SK-N-SH (cell line): Measurements from ENCODE around the gene ARHGEF12. TPM values are rescaled to one million over a fixed set of nuclear protein-coding genes. Genes with fewer than 3 reads are reported as not detected.

Source experiments
- CTCF ChIA-PET: fragments of 300-600, 350-600 bp; formaldehyde crosslinking; extraction: SDS; loops from one replicate; lab custom pipeline; 2021; lab: Yijun Ruan, JAX
- POLR2A ChIA-PET: fragments of 350-600 bp; sonication (Branson Sonifier 250); formaldehyde crosslinking; extraction: SDS; loops from one replicate; lab custom pipeline; 2020; ENCODE audit warnings: antibody characterized with exemption, inconsistent platforms; lab: Yijun Ruan, JAX
- DNase-seq: peaks from one replicate; pipeline ENCODE4 v3.0.0; 2012
- H2AFZ ChIP-seq: fragments of 200-600 bp; sonication (generic); 2 replicates; pipeline ENCODE4 v1.8.1; 2016; ENCODE audit warnings: antibody characterized with exemption, mild to moderate bottlenecking, low read depth
- H3F3A ChIP-seq: fragments of 200-600 bp; sonication (generic); replicated peaks from 2 replicates; pipeline ENCODE3; 2016; ENCODE audit warnings: antibody characterized with exemption, mild to moderate bottlenecking; ENCODE audit not compliant: insufficient read depth
- H3K27ac ChIP-seq, 2 experiments: fragments of 200-500 bp in 1 of 2; fragments of 200-600 bp in 1 of 2; sonication (Bioruptor generic) in 1 of 2; sonication (generic), shearing (Covaris generic) in 1 of 2; 2 replicates each; pipeline versions ENCODE4 v1.5.1 to v1.6.1; 2014 to 2016; ENCODE audit warnings: low read depth in 2 of 2, inconsistent platforms in 1 of 2, low read length in 1 of 2, mild to moderate bottlenecking in 1 of 2, mixed read lengths in 1 of 2
- H3K27me3 ChIP-seq: fragments of 200-600 bp; sonication (generic), shearing (Covaris generic); 2 replicates; pipeline ENCODE4 v1.6.1; 2016; ENCODE audit warnings: mixed run types; ENCODE audit not compliant: insufficient read depth
- H3K36me3 ChIP-seq, 2 experiments: fragments of 200-500 bp in 1 of 2; fragments of 200-600 bp in 1 of 2; sonication (Bioruptor generic) in 1 of 2; sonication (generic) in 1 of 2; replicated peaks in 1 of 2; 2 replicates each; pipeline versions ENCODE3 to v1.5.1; 2014 to 2016; ENCODE audit warnings: low read length in 1 of 2, mild to moderate bottlenecking in 1 of 2; ENCODE audit not compliant: insufficient read depth in 2 of 2, control insufficient read depth in 1 of 2
- H3K4me1 ChIP-seq, 2 experiments: fragments of 200-500 bp in 1 of 2; fragments of 200-600 bp in 1 of 2; sonication (Bioruptor generic) in 1 of 2; sonication (generic), shearing (Covaris generic) in 1 of 2; 2 replicates each; pipeline versions ENCODE4 v1.5.1 to v1.6.1; 2014 to 2016; ENCODE audit warnings: low read depth in 1 of 2, low read length in 1 of 2, mixed run types in 1 of 2; ENCODE audit not compliant: insufficient read depth in 2 of 2, control insufficient read depth in 1 of 2
- H3K4me2 ChIP-seq: fragments of 200-600 bp; sonication (generic), shearing (Covaris generic); 2 replicates; pipeline ENCODE4 v1.6.1; 2017; ENCODE audit warnings: mixed run types
- H3K4me3 ChIP-seq, 2 experiments: fragments of 200-500 bp in 1 of 2; fragments of 200-600 bp in 1 of 2; sonication (Bioruptor generic) in 1 of 2; sonication (generic), shearing (Covaris generic) in 1 of 2; 2 replicates each; pipeline versions ENCODE4 v1.5.1 to v1.8.1; 2014 to 2016; ENCODE audit warnings: low read depth in 2 of 2, inconsistent platforms in 1 of 2, low read length in 1 of 2, mild to moderate bottlenecking in 1 of 2, mixed read lengths in 1 of 2, moderate library complexity in 1 of 2
- H3K79me2 ChIP-seq: fragments of 200-600 bp; sonication (generic); 2 replicates; pipeline ENCODE4 v1.8.1; 2017; ENCODE audit warnings: mild to moderate bottlenecking; ENCODE audit not compliant: insufficient read depth
- H3K9ac ChIP-seq: fragments of 200-600 bp; sonication (generic); 2 replicates; pipeline ENCODE4 v1.6.1; 2017; ENCODE audit warnings: mixed run types
- H3K9me2 ChIP-seq: fragments of 200-600 bp; sonication (generic); 2 replicates; pipeline ENCODE4 v1.6.1; 2017; ENCODE audit warnings: mixed run types
- H3K9me3 ChIP-seq: fragments of 200-600 bp; sonication (generic); 2 replicates; pipeline ENCODE4 v1.6.1; 2017; ENCODE audit warnings: mixed run types, mild to moderate bottlenecking, moderate library complexity
- H4K20me1 ChIP-seq: fragments of 200-600 bp; sonication (generic); 2 replicates; pipeline ENCODE4 v1.6.1; 2017; ENCODE audit warnings: mild to moderate bottlenecking, mixed run types; ENCODE audit not compliant: insufficient read depth
- CHD2 ChIP-seq: fragments of 150-350 bp; IDR thresholded peaks from 2 replicates; pipeline ENCODE4 v1.6.1; 2018; ENCODE audit warnings: low read length; ENCODE audit not compliant: partially characterized antibody
- CTCF ChIP-seq: fragments of 200-600 bp; sonication (generic); IDR thresholded peaks from 2 replicates; pipeline ENCODE4 v1.6.1; 2017; ENCODE audit warnings: antibody characterized with exemption, mild to moderate bottlenecking, moderate library complexity
- ELF1 ChIP-seq: IDR thresholded peaks from 2 replicates; pipeline ENCODE4 v1.4.0; 2012
- EZH2phosphoT487 ChIP-seq: fragments of 200-600 bp; sonication (generic); IDR thresholded peaks from 2 replicates; pipeline ENCODE4 v1.6.1; 2017; ENCODE audit warnings: low read depth, mixed run types, mild to moderate bottlenecking, antibody characterized with exemption, moderate library complexity, borderline replicate concordance
- FOSL2 ChIP-seq: IDR thresholded peaks from 2 replicates; pipeline ENCODE4 v1.4.0; 2012; ENCODE audit warnings: low read depth, mild to moderate bottlenecking, moderate library complexity, borderline replicate concordance
- FOXJ3 ChIP-seq: sonication (generic); formaldehyde crosslinking; IDR thresholded peaks from 2 replicates; pipeline ENCODE4 v1.5.1; 2020; ENCODE audit warnings: mild to moderate bottlenecking, missing genetic modification reagents
- FOXM1 ChIP-seq: IDR thresholded peaks from 2 replicates; pipeline ENCODE4 v1.4.0; 2012; ENCODE audit warnings: low read depth, mild to moderate bottlenecking
- GABPA ChIP-seq: IDR thresholded peaks from 2 replicates; pipeline ENCODE4 v1.4.0; 2012; ENCODE audit warnings: low read depth, mild to moderate bottlenecking
- GATA2 ChIP-seq: sonication (generic); formaldehyde crosslinking; IDR thresholded peaks from 2 replicates; pipeline ENCODE4 v1.5.0; 2020; ENCODE audit warnings: mild to moderate bottlenecking, missing genetic modification reagents
- IRF3 ChIP-seq: fragments of 150-350 bp; IDR thresholded peaks from 2 replicates; pipeline ENCODE4 v1.6.1; 2016; ENCODE audit warnings: mild to moderate bottlenecking, low read depth, low read length
- MAX ChIP-seq: IDR thresholded peaks from 2 replicates; pipeline ENCODE4 v1.4.0; 2012; ENCODE audit warnings: low read depth
- MEF2A ChIP-seq: IDR thresholded peaks from 2 replicates; pipeline ENCODE4 v1.4.0; 2012; ENCODE audit warnings: low read depth, borderline replicate concordance
- MXI1 ChIP-seq: IDR thresholded peaks from 2 replicates; pipeline ENCODE4 v1.6.1; 2012; ENCODE audit warnings: mild to moderate bottlenecking, low read depth, low read length, improper control_type of control experiment
- POLR2AphosphoS5 ChIP-seq: IDR thresholded peaks from 2 replicates; pipeline ENCODE4 v1.6.1; 2012; ENCODE audit warnings: low read depth, low read length
- RAD21 ChIP-seq: IDR thresholded peaks from 2 replicates; pipeline ENCODE4 v1.6.1; 2012; ENCODE audit warnings: mild to moderate bottlenecking, low read length
- RCOR1 ChIP-seq: fragments of 150-350 bp; IDR thresholded peaks from 2 replicates; pipeline ENCODE4 v1.6.1; 2017; ENCODE audit warnings: antibody characterized with exemption, low read length
- RFX5 ChIP-seq: IDR thresholded peaks from 2 replicates; pipeline ENCODE4 v1.6.1; 2012; ENCODE audit warnings: mild to moderate bottlenecking, improper control_type of control experiment, low read length
- RXRA ChIP-seq: IDR thresholded peaks from 2 replicates; pipeline ENCODE4 v1.4.0; 2012; ENCODE audit warnings: low read depth, mild to moderate bottlenecking, borderline replicate concordance
- TCF12 ChIP-seq: IDR thresholded peaks from 2 replicates; pipeline ENCODE4 v1.4.0; 2012
- TEAD4 ChIP-seq: IDR thresholded peaks from 2 replicates; pipeline ENCODE4 v1.4.0; 2012; ENCODE audit warnings: mild to moderate bottlenecking, borderline replicate concordance; ENCODE audit not compliant: insufficient read depth
- USF1 ChIP-seq: IDR thresholded peaks from 2 replicates; pipeline ENCODE4 v1.4.0; 2012; ENCODE audit warnings: low read depth, borderline replicate concordance
- USF2 ChIP-seq: fragments of 150-350 bp; IDR thresholded peaks from 2 replicates; pipeline ENCODE4 v1.6.1; 2017; ENCODE audit warnings: antibody characterized with exemption, low read length, low read depth, borderline replicate concordance
- YY1 ChIP-seq: IDR thresholded peaks from 2 replicates; pipeline ENCODE4 v1.4.0; 2012; ENCODE audit warnings: low read depth, mild to moderate bottlenecking
- WGBS: methylation state at CpG from one replicate; pipeline ENCODE4 v1.1.6; 2017; ENCODE audit warnings: low lambda C conversion rate; 5-methylcytosine and 5-hydroxymethylcytosine counted together
- polyA plus RNA-seq, 3 experiments: library from polyadenylated mRNA; depleted of rRNA; stranded (reverse); fragments of >200 nt; gene quantifications; 2 replicates each; pipeline ENCODE4 v1.2.3, GENCODE V29; 2012

Gene ARHGEF12
- polyA plus RNA-seq, 1 of the 3 experiments (the other 2 are of a cell fraction): 12.3 TPM

- TF ChIP-seq MEF2A (no peak), RCOR1 (no peak), GATA2 (CRISPR knock-in tag) (no peak), EZH2phosphoT487 (no peak), FOSL2 (no peak), MXI1 (no peak), RXRA (no peak), MAX (no peak), FOXM1 (no peak), CTCF (no peak)
These were observed 59.6 kb downstream of the ARHGEF12 start (continued) for GRCh38 chr11:120395778-120396177.

- H3K27me3 ChIP-seq: no peaks in the 10 kb centered on the region
- ChIA-PET CTCF (no interaction called here), POLR2A (no interaction called here)
- H3K4me2 ChIP-seq: no peak overlapping the region
- H4K20me1 ChIP-seq: peaks cover 73% of the 10 kb centered on the region
- H3K9ac ChIP-seq: no peak overlapping the region
- H3K4me1 ChIP-seq: peaks cover 2 to 28% of the 10 kb centered on the region in 2 experiments; a peak in 2 of 4 replicates
- TF ChIP-seq RXRA: no peak
- TF ChIP-seq GATA2 (CRISPR knock-in tag): no peak
- no peak for TF ChIP-seq POLR2AphosphoS5
- no peak for TF ChIP-seq RFX5
- no peak for TF ChIP-seq MXI1
- no peak for TF ChIP-seq RAD21
- no peak for TF ChIP-seq FOXJ3
- TF ChIP-seq CHD2: no peak
- TF ChIP-seq MAX: no peak
- TF ChIP-seq ELF1: no peak
- TF ChIP-seq IRF3: no peak
- no peak for TF ChIP-seq USF1
- TF ChIP-seq GABPA: no peak
- TF ChIP-seq TCF12: no peak
- TF ChIP-seq USF2: no peak
- TF ChIP-seq YY1: no peak
- TF ChIP-seq TEAD4: no peak
- peaks cover 94% of the 10 kb centered on the region for H3K79me2 ChIP-seq
- H3K27ac ChIP-seq: no peak overlapping the region
- no peaks in the 10 kb centered on the region for H3K9me3 ChIP-seq
- H2AFZ ChIP-seq: no peak overlapping the region
- peaks cover 0 to 3% of the 10 kb centered on the region in 2 experiments for H3K36me3 ChIP-seq
- WGBS: 94% methylated on average over 2 of the region's 2 CpGs
- H3K4me3 ChIP-seq: no peak overlapping the region
- DNase-seq: no peak
- peaks cover 19% of the 10 kb centered on the region for H3F3A ChIP-seq
- no peaks in the 10 kb centered on the region for H3K9me2 ChIP-seq
These were observed 61.9 kb downstream of the ARHGEF12 start for GRCh38 chr11:120398132-120398531.
